Erythroblast (primary cell): ENCODE measurements around the gene DYNLT5.

Experiments
- GATA1 ChIP-seq: IDR thresholded peaks from 2 replicates; pipeline ENCODE4 v1.6.1; 2011; ENCODE audit warnings: low read depth, mild to moderate bottlenecking, control low read depth, low read length, moderate library complexity
- POLR2A ChIP-seq: IDR thresholded peaks from 2 replicates; pipeline ENCODE4 v1.6.1; 2011; ENCODE audit warnings: mild to moderate bottlenecking, low read length

DNA sequence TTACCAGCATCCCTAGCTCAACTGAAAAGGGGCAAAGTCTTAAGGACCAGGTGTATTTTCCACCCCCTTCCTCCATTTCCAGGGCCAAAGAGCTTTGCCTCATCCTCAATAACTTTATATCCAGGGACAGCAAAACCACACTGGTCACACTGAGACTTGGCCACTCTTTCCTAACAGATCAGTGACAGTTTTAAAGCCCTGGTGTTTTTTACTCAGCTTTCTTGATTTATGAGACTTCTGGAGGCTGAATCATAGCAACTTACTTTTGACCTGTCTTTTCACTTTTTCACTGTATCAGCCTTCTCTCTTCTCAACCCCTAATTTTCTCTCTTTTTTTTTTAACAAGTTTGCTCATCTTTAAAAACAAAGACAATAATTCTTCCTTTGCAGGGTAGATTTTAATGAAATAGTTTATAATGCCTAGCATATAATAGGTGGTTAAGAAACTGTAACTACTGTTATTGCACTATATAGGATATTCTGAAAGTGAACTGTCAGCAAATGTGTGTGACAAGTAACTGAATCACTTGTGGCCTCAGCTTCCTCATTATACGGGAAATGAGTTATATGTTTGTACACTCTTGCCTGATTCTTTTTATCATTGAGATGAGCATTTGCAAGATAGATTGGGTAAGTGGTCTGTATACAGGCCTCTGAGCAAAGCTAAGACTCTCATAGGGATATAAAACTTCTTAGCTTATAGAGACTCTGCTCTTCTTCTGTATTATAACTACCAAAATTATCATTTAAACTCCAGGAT lies 19.7 kb upstream of the DYNLT5 start:
- TF ChIP-seq POLR2A: no peak
- no peak for TF ChIP-seq GATA1
